ENCODE results near the gene SPEG. TPM values are rescaled to one million over a fixed set of nuclear protein-coding genes. Genes with fewer than 3 reads are reported as not detected.

SPEG gene
- total RNA-seq, 2 experiments from 2014 or later: 0.46 TPM; not detected in 1

DNA sequence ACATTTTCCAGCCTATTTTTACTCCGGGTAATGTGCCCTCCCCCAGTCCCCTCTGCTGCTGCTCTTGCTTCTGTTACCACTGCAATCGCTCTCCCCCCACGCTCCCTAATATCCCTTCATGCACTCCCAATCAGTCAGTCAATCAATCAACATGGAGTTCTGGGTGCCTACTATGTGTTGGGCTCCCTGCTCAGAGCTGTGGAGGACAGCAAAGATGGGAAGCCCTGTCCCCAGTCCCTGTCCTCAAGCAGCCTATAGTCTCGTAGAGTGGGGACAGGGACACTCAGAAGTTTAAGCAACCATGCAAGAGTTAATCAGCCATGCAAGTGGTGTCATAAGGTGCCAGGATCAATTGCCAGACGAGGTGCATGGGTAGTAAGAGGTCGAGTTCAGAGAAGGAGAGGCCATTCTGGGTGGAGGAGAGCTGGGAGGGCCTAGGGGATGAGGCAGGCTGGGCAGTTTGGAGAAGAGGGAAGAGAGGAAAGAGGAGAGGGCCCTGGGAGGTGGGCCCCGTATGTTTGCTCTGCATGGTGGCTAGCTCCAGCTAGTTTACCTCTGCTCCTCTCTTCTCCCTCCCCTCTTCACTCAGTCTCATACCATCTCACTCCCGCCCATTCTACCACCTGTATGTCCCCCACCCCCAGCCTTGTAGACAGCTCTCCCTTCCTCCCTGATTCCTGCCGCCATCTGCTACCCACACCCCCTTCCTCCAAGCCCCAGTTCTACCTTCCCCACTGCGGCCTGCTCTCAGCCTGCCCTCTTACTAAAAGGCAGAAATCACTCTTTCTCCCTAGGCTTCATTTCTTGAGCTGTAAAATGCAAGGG is 83.5 kb downstream of the SPEG start:
- no peaks in the 10 kb centered on the region for H3K79me2 ChIP-seq (ENCODE audit: insufficient read depth, low read depth, low read length)
- no peak for TF ChIP-seq EZH2phosphoT487 (IDR thresholded peaks at IDR 0.05; ENCODE audit: borderline replicate concordance, low read depth, low read length)
- TF ChIP-seq, protein P1, sequence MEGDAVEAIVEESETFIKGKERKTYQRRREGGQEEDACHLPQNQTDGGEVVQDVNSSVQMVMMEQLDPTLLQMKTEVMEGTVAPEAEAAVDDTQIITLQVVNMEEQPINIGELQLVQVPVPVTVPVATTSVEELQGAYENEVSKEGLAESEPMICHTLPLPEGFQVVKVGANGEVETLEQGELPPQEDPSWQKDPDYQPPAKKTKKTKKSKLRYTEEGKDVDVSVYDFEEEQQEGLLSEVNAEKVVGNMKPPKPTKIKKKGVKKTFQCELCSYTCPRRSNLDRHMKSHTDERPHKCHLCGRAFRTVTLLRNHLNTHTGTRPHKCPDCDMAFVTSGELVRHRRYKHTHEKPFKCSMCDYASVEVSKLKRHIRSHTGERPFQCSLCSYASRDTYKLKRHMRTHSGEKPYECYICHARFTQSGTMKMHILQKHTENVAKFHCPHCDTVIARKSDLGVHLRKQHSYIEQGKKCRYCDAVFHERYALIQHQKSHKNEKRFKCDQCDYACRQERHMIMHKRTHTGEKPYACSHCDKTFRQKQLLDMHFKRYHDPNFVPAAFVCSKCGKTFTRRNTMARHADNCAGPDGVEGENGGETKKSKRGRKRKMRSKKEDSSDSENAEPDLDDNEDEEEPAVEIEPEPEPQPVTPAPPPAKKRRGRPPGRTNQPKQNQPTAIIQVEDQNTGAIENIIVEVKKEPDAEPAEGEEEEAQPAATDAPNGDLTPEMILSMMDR (conservative IDR thresholded peaks at IDR 0.05; ENCODE audit: low read length): no peak
- ChIA-PET CTCF (ENCODE audit: unreplicated experiment) (no interaction called here), POLR2A (interaction anchor here (0.6 kb wide), 1 partner anchor 42 kb away, joined by 3 read pairs; no protein-coding TSS in a partner anchor)
- no peak overlapping the region for H3K27ac ChIP-seq (ENCODE audit: low read depth, low read length, poor library complexity, severe bottlenecking)
- no peaks in the 10 kb centered on the region for H4K20me1 ChIP-seq (ENCODE audit: insufficient read depth, low read length)
- no peaks in the 10 kb centered on the region for H3K9me3 ChIP-seq (ENCODE audit: low read length)
- BruUV-seq (replicated peaks): no TSS peak
- no peak overlapping the region for H2AFZ ChIP-seq (ENCODE audit: low read length)
- intact Hi-C loops (cut with micrococcal nuclease; ENCODE audit: unreplicated experiment): no loop called here
- H3K4me1 ChIP-seq (ENCODE audit: insufficient read depth, low read length, poor library complexity, severe bottlenecking): no peaks in the 10 kb centered on the region
- DNase-seq (ENCODE audit: low spot score): no peak
- no peaks in the 10 kb centered on the region for H3K36me3 ChIP-seq (ENCODE audit: insufficient read depth, low read length)
- no peak overlapping the region for H3K4me2 ChIP-seq (ENCODE audit: low read length)
- H3K4me3 ChIP-seq (ENCODE audit: low read depth, low read length, poor library complexity, severe bottlenecking): no peak overlapping the region
- no peaks in the 10 kb centered on the region for H3K9me2 ChIP-seq (ENCODE audit: insufficient read depth, low read length)

DNA sequence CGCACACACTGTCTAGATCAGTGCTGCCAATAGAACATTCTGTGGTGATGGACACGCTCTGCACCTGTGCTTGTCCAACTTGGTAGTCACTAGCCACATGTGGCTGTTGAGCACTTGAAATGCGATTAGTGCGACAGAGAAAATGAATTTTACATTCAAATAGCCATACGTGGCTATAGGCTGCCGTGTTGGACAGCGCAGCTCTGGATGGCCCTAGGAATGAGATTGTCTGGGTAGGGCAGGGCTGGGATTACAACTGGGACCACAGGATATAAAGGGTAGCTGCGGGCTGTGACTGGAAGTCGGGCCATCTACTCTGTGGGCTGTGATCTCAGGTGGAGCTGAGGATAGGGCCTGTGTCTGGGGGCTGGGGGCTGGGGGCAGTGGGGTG is 84.9 kb downstream of the SPEG start:
- intact Hi-C loops (cut with micrococcal nuclease; ENCODE audit: unreplicated experiment): no loop called here
- CTCF ChIA-PET (ENCODE audit: unreplicated experiment): no interaction called here
- no peaks in the 10 kb centered on the region for H3K36me3 ChIP-seq (ENCODE audit: insufficient read depth, low read length)
- H3K4me2 ChIP-seq (ENCODE audit: low read length): no peak overlapping the region
- H3K4me1 ChIP-seq (ENCODE audit: insufficient read depth, low read length, poor library complexity, severe bottlenecking): no peaks in the 10 kb centered on the region
- no peak for DNase-seq (ENCODE audit: low spot score)
- no peak overlapping the region for H3K4me3 ChIP-seq (ENCODE audit: low read depth, low read length, poor library complexity, severe bottlenecking)
- no peaks in the 10 kb centered on the region for H3K9me3 ChIP-seq (ENCODE audit: low read length)
- TF ChIP-seq, protein P1 (conservative IDR thresholded peaks at IDR 0.05; ENCODE audit: low read length): no peak
- TF ChIP-seq EZH2phosphoT487 (IDR thresholded peaks at IDR 0.05; ENCODE audit: borderline replicate concordance, low read depth, low read length): no peak
- POLR2A ChIA-PET: no interaction called here
- no peaks in the 10 kb centered on the region for H4K20me1 ChIP-seq (ENCODE audit: insufficient read depth, low read length)
- no peak overlapping the region for H2AFZ ChIP-seq (ENCODE audit: low read length)
- no TSS peak for BruUV-seq (replicated peaks)
- H3K9me2 ChIP-seq (ENCODE audit: insufficient read depth, low read length): no peaks in the 10 kb centered on the region
- no peaks in the 10 kb centered on the region for H3K79me2 ChIP-seq (ENCODE audit: insufficient read depth, low read depth, low read length)
- no peak overlapping the region for H3K27ac ChIP-seq (ENCODE audit: low read depth, low read length, poor library complexity, severe bottlenecking)

DNA sequence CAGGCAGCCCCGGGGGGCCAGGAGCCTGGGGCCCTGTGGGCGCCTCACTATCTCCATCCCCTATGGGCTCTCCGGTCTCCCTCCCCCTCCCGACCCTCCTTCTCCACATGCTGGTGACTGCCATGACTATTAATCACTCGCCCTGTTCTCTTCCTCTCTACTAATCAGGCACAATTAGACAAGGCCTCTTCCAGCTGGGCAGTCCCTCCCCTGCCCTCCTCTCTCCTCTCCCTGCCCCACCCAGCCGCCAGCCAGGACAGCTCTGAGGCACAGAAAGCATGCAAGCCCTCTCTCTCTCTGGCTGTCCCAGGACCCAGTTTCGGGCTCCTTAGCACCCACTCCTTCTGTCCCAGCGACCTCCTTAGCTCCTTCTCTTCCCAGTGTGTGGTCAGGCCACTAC is 85.4 kb downstream of the SPEG start:
- Histone ChIP-seq H3K79me2 (ENCODE audit: insufficient read depth, low read depth, low read length) (no peaks in the 10 kb centered on the region), H3K4me1 (ENCODE audit: insufficient read depth, low read length, poor library complexity, severe bottlenecking) (no peaks in the 10 kb centered on the region), H3K9me2 (ENCODE audit: insufficient read depth, low read length) (no peaks in the 10 kb centered on the region), H3K4me2 (ENCODE audit: low read length) (no peak overlapping the region), H3K4me3 (ENCODE audit: low read depth, low read length, poor library complexity, severe bottlenecking) (no peak overlapping the region), H3K9me3 (ENCODE audit: low read length) (no peaks in the 10 kb centered on the region), H3K27ac (ENCODE audit: low read depth, low read length, poor library complexity, severe bottlenecking) (no peak overlapping the region), H2AFZ (ENCODE audit: low read length) (no peak overlapping the region), H3K36me3 (ENCODE audit: insufficient read depth, low read length) (no peaks in the 10 kb centered on the region), H4K20me1 (ENCODE audit: insufficient read depth, low read length) (no peaks in the 10 kb centered on the region)
- CTCF ChIA-PET (ENCODE audit: unreplicated experiment): interaction anchor here (1.2 to 1.4 kb wide), 2 partner anchors 22 to 57 kb away, joined by 3 to 5 read pairs; partner anchors contain the start of gene GMPPA
- DNase-seq (ENCODE audit: low spot score): no peak
- intact Hi-C loops (cut with micrococcal nuclease; ENCODE audit: unreplicated experiment): no loop called here
- POLR2A ChIA-PET: interaction anchor here (1.3 kb wide), 1 partner anchor 132 kb away, joined by 4 read pairs; the partner anchor contains the start of gene DNPEP
- BruUV-seq (replicated peaks): no TSS peak
- TF ChIP-seq, protein P1 (conservative IDR thresholded peaks at IDR 0.05; ENCODE audit: low read length): no peak
- TF ChIP-seq EZH2phosphoT487 (IDR thresholded peaks at IDR 0.05; ENCODE audit: borderline replicate concordance, low read depth, low read length): no peak
